Femur (tissue), 1 donor: ENCODE data around the gene CDH23.
A peak's percentile ranks its signal among the peaks of the same experiment; 100 is the strongest.

Experiments
- DNase-seq: peaks from one replicate; pipeline ENCODE4 v3.0.0-alpha.2; 2017

The CDH23 gene

GRCh38 chr10:71423901-71424300 lies 27.2 kb downstream of the CDH23 start:
- DNase-seq, result peak; percentile 4

GRCh38 chr10:71424496-71425194 lies 27.9 kb downstream of the CDH23 start:
- DNase-seq, result peak; percentile 6

- no peak for DNase-seq
These were observed 29.4 kb downstream of the CDH23 start for GRCh38 chr10:71426058-71426605.

GRCh38 chr10:71427246-71427645 lies 30.5 kb downstream of the CDH23 start:
- DNase-seq, result no peak

GRCh38 chr10:71429304-71429703 lies 32.6 kb downstream of the CDH23 start:
- peak; percentile 8 for DNase-seq

GRCh38 chr10:71429929-71430328 lies 33.2 kb downstream of the CDH23 start:
- DNase-seq, result peak; percentile 5

- peak; percentile 19 for DNase-seq
These were observed 34.8 kb downstream of the CDH23 start for GRCh38 chr10:71431239-71432100.

- DNase-seq, result peak; percentile 6
These were observed 35.6 kb downstream of the CDH23 start for GRCh38 chr10:71432101-71432905.

GRCh38 chr10:71432956-71433767 lies 36.4 kb downstream of the CDH23 start:
- DNase-seq, result peak; percentile 42

- DNase-seq, result peak; percentile 14
These were observed 37.3 kb downstream of the CDH23 start for GRCh38 chr10:71433768-71434744.

GRCh38 chr10:71434760-71435394 lies 38.2 kb downstream of the CDH23 start:
- peak; percentile 9 for DNase-seq

GRCh38 chr10:71435571-71436267 lies 39.0 kb downstream of the CDH23 start:
- peak; percentile 18 for DNase-seq

GRCh38 chr10:71436268-71437125 lies 39.8 kb downstream of the CDH23 start:
- DNase-seq, result peak; percentile 28

GRCh38 chr10:71437537-71438092 lies 40.9 kb downstream of the CDH23 start:
- DNase-seq, result peak; percentile 25

GRCh38 chr10:71438761-71439160 lies 42.0 kb downstream of the CDH23 start:
- DNase-seq, result no peak

- no peak for DNase-seq
These were observed 43.1 kb downstream of the CDH23 start for GRCh38 chr10:71439670-71440425.

GRCh38 chr10:71440506-71441035 lies 43.9 kb downstream of the CDH23 start:
- DNase-seq, result no peak
